Measurements from ENCODE around the gene NBPF1.
"Not testable (repeated sequence)": the region's sequence is repeated elsewhere in the genome, so short reads cannot be mapped to it uniquely, and the experiment has no call there.

DNA sequence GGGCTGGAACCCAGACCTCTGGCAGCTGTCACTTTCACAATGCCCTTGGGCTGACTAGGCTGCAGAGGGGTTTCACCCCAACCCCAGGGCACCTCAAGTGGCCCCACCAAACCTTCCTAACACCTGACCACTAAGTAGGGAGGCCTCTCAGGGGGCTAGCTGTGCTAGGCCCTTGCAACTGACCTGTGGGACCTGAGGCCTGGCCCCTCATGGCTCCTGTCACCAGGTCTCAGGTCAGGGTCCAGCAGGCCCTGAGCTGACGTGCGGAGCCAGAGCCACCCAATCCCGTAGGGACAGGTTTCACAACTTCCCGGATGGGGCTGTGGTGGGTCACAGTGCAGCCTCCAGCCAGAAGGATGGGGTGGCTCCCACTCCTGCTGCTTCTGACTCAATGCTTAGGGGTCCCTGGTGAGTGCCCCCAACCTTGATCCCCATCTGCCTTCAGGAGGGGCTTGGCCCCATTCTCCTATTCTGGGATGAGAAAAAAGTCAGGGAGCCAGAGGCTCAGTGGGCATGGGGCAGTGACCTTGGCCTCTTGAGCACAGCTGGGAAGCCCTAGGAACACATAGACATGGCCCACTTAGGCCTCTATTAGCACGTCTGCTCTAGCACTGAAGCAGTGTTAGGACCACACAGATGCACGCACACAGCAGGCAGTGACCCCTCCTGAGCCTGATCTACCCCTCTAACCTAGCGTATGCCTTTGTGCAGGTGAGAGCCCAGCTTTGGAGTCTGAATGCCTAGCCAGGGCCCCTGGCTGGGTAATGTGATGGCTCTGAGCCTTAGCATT, 32.1 kb upstream of the NBPF1 start:
- TF ChIP-seq, protein P1, sequence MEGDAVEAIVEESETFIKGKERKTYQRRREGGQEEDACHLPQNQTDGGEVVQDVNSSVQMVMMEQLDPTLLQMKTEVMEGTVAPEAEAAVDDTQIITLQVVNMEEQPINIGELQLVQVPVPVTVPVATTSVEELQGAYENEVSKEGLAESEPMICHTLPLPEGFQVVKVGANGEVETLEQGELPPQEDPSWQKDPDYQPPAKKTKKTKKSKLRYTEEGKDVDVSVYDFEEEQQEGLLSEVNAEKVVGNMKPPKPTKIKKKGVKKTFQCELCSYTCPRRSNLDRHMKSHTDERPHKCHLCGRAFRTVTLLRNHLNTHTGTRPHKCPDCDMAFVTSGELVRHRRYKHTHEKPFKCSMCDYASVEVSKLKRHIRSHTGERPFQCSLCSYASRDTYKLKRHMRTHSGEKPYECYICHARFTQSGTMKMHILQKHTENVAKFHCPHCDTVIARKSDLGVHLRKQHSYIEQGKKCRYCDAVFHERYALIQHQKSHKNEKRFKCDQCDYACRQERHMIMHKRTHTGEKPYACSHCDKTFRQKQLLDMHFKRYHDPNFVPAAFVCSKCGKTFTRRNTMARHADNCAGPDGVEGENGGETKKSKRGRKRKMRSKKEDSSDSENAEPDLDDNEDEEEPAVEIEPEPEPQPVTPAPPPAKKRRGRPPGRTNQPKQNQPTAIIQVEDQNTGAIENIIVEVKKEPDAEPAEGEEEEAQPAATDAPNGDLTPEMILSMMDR (conservative IDR thresholded peaks at IDR 0.05; ENCODE audit: low read length): not testable (repeated sequence)
- TF ChIP-seq EZH2phosphoT487 (IDR thresholded peaks at IDR 0.05; ENCODE audit: borderline replicate concordance, low read depth, low read length): not testable (repeated sequence)

Data from OCI-LY7 (cell line).